OCI-LY7 (cell line): ENCODE results near the gene ZNF644.

ENCODE experiments used
- CTCF ChIP-seq: fragments of 200-600 bp; sonication (generic); conservative IDR thresholded peaks from 2 replicates; pipeline ENCODE4 v1.5.1; 2014; ENCODE audit warnings: mild to moderate bottlenecking, antibody characterized with exemption, low read length, moderate library complexity, mixed read lengths
- EZH2phosphoT487 ChIP-seq: fragments of 200-600 bp; sonication (generic); IDR thresholded peaks from 2 replicates; pipeline ENCODE4 v1.6.1; 2018; ENCODE audit warnings: low read depth, borderline replicate concordance, mild to moderate bottlenecking, mixed run types, antibody characterized with exemption, low read length, moderate library complexity, mixed read lengths

- TF ChIP-seq CTCF (peak; percentile 74), EZH2phosphoT487 (no peak)
Measured at GRCh38 chr1:91018006-91018405, 3.8 kb downstream of the ZNF644 start.
